ENCODE data around the gene ANTKMT.
"Not testable (repeated sequence)": the region's sequence is repeated elsewhere in the genome, so short reads cannot be mapped to it uniquely, and the experiment has no call there.

The ANTKMT gene

DNA sequence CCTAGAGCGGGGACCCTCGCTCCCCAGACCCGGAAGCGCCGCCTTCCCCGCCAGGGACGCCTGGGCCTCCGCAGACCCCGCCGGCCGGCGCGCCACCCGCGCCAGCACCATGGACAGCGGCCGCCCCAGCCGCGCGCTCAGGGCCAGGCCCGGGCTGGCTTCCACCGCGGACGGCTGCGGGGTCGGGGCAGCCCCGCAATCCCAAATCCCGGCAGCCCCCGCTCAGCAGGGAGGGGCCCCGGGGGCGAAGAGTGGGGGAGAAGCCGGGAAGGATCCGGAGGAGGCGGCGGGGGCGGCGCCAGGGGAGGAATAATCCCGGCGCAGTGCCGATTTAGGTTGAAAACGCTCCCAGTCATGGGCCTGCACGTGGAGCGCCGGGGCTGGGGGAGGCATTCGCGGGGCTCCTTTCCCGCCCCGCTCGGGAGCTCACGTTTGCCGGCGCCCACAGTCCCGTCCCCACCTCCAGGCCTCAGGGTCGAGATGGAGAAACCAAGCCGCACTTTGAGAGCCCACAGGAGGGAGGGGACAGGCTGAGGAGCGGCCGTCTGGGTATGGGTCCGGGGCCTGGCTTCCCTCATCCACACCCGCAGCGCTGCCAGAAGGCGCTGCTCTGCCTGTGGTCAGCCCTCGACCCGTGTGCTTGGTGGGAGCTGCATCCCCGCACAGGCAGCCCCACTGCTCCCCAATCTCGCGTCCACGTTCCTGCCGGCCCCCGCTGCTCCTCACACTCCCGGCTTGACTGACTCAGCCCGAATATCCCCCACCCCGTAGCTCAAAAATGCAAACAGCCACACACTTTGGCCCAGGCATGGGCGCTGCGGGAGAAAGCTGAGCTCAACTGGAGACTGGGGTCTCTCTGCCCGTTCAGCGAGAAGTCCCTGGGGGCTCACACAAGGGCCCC, 20.0 kb upstream of the ANTKMT start:
- DNase-seq = no peak

GRCh38 chr16:702341-702740, 18.6 kb upstream of the ANTKMT start:
- DNase-seq = no peak

DNA sequence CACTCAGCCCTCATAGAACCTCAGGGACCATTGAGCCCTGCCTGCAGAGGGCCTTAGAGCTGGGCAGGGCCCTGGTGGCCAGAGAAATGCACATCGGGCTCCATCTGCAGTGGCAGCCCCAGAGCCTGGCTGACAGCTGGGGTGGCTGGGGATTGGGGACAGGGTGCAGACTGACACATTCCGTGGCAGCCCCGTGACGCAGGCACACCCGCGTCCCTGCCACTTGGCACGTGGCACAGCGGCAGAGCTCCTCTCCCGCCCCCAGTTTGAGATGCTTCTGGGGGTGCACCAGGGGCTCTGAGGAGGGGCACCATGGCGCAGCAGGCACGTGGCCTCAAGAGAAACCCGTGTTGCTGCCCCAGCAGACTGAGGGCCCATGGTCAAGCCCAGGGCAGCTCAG, 17.5 kb upstream of the ANTKMT start:
- DNase-seq = no peak

GRCh38 chr16:704047-704446, 16.9 kb upstream of the ANTKMT start:
- DNase-seq = no peak

DNA sequence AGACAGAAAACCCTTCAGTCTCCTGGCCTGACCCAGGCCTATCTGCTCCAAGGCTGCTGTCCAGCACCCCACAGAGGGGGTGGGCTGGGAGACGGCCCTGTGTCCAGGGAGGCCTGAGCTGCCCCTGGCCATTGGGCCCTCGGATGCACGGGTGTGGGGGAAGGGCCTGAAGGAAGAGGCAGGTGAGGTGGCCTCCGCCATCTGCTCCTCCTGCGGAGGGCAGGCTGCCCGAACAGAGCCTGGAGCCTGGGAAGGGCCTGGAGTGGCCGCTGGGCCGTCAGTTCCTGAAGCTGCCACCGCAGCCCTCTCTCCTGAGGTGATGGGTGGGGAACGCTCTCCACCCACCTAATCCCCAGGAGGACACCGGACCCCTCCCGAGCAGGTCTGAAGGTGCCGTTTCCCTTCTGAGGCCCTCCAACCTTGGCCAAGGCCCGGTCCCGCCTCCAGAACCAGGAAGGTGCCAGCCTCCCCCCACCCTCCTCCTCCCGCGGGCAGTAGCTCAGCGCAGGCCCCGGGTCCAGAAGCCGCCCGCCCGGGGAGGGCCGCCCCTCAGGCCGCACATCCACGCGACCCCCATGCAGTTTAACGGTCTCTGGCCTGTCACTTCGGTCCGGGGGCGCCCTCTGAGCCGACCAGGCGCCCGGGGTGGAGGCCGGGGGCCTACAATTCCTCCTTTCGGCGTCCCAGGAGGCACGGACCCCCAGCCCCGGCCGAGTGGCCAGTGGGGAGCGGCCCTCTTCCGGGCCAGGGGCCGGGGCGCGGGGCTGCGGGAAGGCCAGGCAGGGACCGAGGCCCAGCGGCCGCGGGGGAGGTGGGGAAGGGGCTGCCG, 16.2 kb upstream of the ANTKMT start:
- no peak for DNase-seq

DNA sequence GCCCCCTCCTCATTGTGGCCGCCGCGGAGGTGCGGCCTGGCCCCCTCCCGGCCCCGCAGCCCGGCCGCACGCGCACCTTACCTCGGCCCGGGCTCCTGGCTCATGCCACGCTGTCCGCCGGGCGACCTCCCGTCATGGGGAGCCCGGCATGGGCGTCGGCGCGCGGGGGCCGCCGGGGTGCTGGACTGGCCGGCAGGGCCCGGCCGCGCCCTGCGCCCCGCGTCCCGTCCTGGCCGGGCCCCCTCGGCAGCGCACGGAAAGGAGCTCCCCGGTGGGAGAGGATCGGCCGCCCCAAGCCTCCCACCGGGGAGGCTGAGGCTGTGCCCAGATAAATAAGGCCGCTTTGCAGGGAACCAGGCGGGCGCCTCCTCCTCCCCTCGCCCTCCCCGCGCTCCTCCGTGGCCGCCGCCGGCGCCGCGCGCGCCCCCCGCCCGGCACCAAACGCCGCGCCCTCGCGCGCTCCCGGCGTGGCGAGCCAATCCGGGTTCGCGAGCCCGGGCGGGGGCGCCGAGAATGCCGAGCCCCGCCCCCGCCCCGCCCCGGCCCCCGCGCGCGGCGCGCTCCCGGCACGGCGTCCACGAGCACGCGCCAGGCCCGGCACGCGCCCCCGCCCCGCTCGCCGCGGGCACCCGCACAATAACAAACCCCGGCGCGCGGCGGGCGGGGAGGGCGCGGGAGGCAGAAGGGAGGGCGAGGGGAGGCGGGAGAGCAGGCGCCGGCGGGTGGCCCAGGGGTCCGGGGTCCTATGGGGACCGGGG, 15.3 kb upstream of the ANTKMT start, which contains the start of gene FBXL16:
Gene FBXL16, minus strand, starts transcription at position 371 of the 758 bp plus-strand sequence. CDS start 8,396 bp downstream, outside the sequence.
- peak; percentile 43 for DNase-seq

- no peak for DNase-seq
Observed at GRCh38 chr16:706189-707061, 14.5 kb upstream of the ANTKMT start.

DNA sequence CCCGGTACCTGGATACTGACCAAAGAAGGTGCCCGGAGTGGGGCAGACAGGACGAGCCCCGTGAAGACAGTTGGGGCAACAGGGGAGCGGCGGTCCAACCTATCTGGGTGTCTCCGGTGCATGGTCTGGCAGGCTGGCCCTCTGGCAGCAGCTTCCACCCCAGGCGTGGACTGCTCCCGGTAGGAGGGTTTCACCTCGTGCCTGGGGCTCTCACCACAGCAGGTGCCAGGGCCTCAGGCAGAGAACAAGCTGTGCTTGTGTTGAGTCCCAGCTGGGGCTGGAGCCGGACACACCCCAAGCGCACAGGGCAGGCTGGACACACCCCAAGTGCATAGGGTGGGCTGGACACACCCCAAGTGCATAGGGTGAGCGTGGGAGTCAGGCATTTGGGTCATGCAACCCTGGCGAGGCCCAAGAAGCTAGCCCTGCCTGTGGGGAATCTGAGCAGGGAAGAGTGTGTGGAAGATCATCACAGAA, 13.8 kb upstream of the ANTKMT start:
- DNase-seq = no peak

DNA sequence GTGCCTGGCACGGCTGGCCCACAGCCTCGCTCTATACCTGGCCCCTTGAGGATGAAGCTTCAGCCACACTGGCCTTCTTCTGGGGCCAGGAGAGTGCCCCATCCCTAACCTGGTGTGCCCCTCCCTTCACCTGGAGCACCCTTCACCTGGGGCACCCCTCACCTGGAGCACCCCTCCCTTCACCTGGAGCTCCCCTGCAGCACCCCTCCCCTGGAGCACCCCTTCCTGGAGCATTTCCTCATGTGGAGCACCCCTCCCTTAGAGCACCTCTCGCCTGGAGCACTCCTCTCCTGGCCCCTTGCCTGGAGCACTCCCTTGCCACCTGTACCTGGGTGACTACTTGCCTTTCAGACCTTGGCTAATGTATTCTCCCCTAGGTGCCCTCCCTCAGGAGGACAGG, 12.9 kb upstream of the ANTKMT start:
- DNase-seq = no peak

GRCh38 chr16:708959-709358, 12.0 kb upstream of the ANTKMT start:
- no peak for DNase-seq

GRCh38 chr16:709566-710499, 11.1 kb upstream of the ANTKMT start:
- DNase-seq = peak; percentile 66

- DNase-seq = no peak
Observed at GRCh38 chr16:710500-711075, 10.4 kb upstream of the ANTKMT start.

GRCh38 chr16:711084-711483, 9.9 kb upstream of the ANTKMT start:
- DNase-seq = no peak

- DNase-seq = no peak
Observed at GRCh38 chr16:711548-712320, 9.2 kb upstream of the ANTKMT start.

DNA sequence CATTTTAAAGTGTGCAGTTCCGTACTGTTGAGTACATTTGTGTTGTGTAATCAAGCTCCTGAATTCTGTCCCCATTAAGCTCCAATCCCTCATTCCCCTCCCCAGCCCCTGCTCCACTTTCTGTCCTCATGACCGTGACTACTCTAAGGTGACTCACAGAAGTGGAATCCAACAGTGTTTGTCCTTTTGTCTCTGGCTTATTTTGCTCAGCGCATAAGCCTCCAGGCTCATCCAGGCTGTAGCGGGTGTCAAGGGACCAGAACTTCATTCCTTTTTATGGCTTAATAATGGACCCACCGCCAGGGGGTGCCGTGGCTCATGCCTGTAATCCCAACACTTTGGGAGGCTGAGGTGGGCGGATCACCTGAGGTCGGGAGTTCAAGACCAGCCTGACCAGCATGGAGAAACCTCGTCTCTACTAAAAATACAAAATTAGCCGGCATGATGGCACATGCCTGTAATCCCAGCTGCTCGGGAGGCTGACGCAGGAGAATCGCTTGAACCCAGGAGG, 8.2 kb upstream of the ANTKMT start:
- not testable (repeated sequence) for DNase-seq

GRCh38 chr16:714079-714478, 6.9 kb upstream of the ANTKMT start:
- no peak for DNase-seq

DNA sequence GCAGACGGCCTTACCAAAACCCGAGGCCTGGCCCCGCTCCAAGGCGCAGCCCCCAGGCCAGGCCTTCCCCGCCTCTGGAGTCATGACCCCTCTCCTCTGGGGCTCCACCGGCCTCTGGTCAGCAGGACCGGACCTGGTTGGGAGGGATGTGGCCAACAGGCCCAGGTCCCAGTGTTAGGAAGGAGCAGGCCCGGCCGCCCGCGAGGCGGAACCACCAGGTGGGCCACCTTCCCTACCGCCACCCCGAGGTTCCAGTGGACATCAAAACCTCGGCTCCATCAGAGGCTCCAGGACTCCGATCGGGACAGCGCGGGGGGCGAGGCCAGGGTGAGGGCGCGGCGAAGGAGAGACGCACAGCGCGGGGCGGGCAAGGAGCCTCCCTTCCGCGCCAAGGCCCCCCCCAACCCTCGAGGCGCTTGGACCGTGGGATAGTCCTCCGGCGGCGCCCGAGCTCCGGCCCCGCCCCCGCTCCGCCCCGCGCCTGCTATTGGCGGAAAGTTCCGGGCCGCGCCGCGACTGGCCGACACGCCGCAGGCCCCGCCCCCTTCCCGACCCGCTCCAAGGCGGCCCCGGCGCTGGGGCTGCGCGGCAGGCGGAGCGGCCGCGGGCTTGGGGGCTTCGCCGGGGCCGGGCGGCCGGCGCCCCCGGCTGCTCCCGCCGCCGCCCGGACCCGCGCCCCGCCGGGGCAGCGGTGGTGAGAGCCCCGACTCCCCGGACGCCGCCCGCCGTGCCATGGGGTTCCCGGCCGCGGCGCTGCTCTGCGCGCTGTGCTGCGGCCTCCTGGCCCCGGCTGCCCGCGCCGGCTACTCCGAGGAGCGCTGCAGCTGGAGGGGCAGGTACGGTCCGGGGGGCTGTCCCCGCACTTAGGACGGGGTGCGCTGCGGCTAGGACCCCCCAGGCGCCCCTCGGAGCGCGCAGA, 6.1 kb upstream of the ANTKMT start, which contains the start of gene METRN:
Gene METRN, plus strand, starts transcription at position 561 of the 919 bp plus-strand sequence. Its CDS starts 172 bp downstream, at position 733.
- DNase-seq = peak; percentile 54

Measured in NCI-H446 treated with DMSO at 0.1 percent for 48 hours (cell line).